ENCODE data around the gene SLC28A1.
"Not testable (repeated sequence)": the region's sequence is repeated elsewhere in the genome, so short reads cannot be mapped to it uniquely, and the experiment has no call there.

The SLC28A1 gene

GRCh38 chr15:84905016-84905916 lies 20.8 kb downstream of the SLC28A1 start:
- no peak overlapping the region for H3K27ac ChIP-seq

GRCh38 chr15:84907731-84908130 lies 23.3 kb downstream of the SLC28A1 start:
- no peak for DNase-seq (ENCODE audit: low read depth, low spot score)
- H3K27ac ChIP-seq, result no peak overlapping the region

More at GRCh38 chr15:84905016-84905916, 20.8 kb downstream of the SLC28A1 start:
- DNase-seq (ENCODE audit: low read depth, low spot score), result no peak

DNA sequence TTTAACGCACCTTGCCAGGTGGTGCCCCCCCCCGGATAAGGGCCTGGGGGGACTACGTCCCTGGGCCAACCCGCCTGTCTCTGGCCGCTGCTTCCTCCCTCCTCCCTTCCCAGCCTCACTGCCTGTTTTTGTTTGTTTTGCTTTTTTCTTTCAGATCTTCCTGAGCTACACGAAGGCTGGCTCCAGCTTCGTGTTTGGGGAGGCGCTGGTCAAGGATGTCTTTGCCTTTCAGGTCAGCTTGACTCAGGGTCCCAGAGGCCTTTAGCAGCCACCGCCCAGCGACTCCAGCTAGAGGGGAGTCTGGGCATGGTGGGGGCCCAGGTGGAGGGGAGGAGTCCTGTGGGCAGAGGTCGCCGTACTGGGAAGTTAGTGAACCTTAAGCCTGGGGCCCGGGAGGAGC lies 24.1 kb downstream of the SLC28A1 start:
- H3K27ac ChIP-seq, result no peak overlapping the region
- no peak for DNase-seq (ENCODE audit: low read depth, low spot score)

DNA sequence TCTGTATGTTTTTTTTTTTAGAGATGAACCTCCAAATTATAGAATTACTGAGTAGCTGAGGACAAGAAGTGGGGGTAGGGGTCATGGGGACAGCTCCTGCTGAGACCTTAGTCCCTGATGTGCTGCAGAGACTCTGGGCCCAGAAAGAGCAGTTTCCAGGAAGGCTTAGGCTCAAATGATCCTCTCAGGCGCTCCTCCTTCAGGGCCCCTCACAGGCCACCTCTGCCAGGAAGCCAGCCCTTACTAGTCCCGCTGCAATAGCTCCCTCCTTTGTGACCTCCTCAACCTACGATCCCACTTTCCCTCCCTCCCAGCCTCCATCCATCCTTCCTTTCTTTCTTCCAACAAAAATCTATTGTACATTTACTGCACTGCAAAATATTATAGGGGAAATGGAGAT lies 24.6 kb downstream of the SLC28A1 start:
- DNase-seq (ENCODE audit: low read depth, low spot score), result no peak

DNA sequence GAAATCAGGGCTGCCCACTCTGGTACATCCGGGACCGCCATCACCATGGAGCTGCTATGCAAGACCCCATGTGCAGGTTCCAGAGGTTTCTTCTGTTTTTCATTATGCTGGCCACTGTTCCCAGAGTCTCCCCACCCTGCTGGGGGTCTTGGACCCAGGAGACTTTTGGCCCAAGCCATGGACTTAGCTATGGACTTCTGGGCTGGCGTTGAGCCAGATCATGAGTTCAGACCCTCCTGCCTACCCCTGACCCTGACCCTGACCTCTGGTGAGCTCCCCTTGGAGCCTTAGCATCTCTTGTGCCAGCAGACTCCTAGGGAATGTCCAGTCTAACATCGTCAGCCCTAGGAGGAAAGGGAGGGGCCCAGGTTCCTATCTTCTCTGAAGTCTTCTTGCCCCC lies 25.3 kb downstream of the SLC28A1 start:
- no peak for DNase-seq (ENCODE audit: low read depth, low spot score)
- H3K27ac ChIP-seq, result no peak overlapping the region

More for the DNA sequence above, 24.6 kb downstream of the SLC28A1 start:
- no peak overlapping the region for H3K27ac ChIP-seq

DNA sequence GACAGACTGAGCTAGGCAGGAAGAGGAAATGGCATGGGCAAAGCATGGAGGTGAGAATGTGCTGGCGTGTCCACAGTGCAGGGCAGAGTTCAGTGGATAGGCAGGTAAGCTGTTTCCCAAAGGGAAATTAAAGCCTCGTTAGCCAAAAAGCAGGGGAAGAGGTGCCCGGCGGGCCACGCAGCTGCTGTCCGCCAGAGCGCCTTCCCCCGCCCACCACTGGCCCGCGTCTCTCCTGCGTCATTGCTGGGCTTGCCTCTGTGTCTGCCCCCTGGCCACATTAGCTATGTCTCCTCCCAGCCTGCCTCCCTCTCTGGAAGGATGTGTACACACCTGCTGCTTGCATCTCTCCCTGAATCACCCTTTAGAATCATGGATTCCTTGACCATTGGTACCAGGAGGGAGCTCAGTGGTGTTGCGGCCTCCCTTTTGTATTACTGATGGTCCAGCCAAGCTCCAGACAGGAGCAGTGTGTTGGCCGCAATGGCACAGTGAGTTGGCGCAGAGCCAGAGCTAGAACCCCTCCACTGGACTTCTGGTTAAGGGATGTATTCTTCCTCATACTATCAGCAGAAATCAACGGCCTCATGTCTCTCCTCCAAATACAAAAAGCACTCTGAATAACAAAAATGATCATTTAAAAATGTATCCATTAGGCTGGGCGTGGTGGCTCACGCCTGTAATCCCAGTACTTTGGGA lies 26.6 kb downstream of the SLC28A1 start:
- H3K27ac ChIP-seq, result peak overlapping the region; percentile 80
- DNase-seq (ENCODE audit: low read depth, low spot score), result no peak

DNA sequence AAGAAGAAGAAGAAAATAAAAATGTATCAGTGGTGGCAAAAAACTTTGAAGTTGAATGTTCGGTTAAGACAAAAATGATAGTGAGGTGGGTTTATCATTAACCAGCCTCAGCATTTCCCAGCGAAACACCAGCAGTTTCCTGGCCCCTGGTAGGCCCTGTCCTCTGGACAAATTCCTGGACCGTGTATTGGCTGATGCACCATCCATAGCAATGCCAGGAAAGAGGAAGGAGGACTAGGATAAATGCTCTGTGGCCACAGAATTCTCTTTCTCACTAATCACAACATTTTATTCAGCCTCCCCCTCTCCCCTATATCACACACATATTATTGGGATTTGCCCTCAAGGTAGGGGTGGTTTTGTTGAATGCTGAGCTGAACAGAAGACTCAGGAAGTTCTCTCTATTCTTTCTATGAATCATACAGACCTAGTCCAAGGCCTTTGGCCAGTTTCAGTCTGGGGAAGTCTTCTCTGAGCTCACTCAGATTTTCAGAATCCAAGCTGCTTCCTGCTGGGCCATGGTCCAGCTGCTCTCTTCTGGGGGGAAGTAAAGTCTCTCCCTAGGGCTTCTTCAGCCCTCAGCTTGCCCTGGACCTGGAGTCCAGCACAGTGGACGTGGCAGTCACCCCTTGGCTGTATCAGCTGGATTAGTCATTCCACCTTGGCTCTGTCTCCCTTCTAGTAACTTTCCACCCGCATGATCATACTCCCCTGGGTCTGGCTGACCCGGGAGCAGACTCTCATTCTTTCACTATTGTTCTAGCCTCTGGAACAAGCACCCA lies 27.6 kb downstream of the SLC28A1 start:
- H3K27ac ChIP-seq, result peak overlapping the region; percentile 80
- peak; percentile 61 for DNase-seq (ENCODE audit: low read depth, low spot score)

- H3K27ac ChIP-seq, result no peak overlapping the region
- DNase-seq (ENCODE audit: low read depth, low spot score), result no peak
Measured at GRCh38 chr15:84913360-84913723, 28.9 kb downstream of the SLC28A1 start.

- no peak for DNase-seq (ENCODE audit: low read depth, low spot score)
- peak overlapping the region; percentile 22 for H3K27ac ChIP-seq
Measured at GRCh38 chr15:84914351-84914750, 29.9 kb downstream of the SLC28A1 start.

GRCh38 chr15:84914909-84915605 lies 30.6 kb downstream of the SLC28A1 start:
- H3K27ac ChIP-seq, result peak overlapping the region; percentile 22
- DNase-seq (ENCODE audit: low read depth, low spot score), result peak; percentile 84

DNA sequence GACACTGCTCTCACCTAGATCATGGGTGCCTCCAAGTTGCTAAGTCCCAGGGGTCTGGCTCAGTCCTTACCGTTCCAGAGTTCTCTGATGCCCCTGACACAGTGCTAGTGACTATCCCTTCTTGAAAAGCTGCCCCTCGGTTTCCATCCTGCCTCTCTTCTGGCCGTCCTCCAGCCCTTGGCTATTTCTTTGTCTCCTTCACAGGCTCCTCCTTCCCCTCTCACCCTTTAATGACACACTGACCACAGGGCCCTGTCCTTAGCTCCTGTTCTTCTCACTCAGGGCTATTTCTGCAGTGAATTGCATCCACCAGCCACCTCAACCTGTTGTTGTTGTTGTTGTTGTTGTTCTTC lies 31.1 kb downstream of the SLC28A1 start:
- peak overlapping the region; percentile 8 for H3K27ac ChIP-seq
- no peak for DNase-seq (ENCODE audit: low read depth, low spot score)

DNA sequence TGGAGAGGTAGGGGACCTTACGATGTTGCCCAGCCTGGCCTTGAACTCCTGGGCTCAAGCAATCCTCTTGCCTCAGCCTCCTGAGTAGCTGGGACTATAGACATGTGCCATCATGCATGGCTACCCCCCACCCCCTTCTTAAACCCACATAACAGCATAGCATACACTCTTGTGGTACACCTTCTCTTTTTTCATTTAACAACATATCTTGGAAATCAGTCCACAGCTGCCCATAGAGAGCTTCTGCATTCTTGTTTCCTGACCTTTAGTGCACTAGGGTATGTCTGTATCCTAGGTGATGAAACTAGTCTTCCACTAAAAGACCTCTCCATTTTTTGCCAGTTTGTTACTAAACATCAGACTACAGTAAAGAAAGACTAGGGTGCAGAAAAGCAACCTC lies 33.0 kb downstream of the SLC28A1 start:
- no peak overlapping the region for H3K27ac ChIP-seq
- no peak for DNase-seq (ENCODE audit: low read depth, low spot score)

DNA sequence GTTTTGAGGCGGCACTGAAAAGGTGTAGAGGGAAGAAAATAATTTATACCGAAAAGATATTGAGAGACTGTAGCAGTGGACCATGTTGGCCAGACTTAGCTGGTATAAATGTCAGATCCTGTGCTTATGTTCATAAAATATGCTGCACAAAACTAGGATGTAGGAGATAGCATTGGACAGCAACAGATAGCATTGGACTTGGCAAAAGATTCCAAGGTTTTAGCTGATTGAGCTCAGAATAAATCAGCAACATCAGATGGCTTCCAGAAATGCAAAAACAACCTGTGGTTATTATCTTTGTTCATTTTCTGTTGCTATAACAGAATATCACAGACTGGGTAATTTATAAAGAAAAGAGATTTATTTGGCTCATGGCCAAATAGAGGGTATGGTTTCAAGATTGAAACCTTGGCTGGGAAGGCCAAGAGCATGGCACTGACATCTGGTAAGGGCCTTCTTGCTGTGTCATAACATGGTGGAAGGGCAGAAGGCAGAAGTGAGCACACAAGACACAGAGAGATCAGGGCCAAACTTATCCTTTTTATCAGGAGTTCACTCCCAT lies 34.7 kb downstream of the SLC28A1 start:
- no peak for DNase-seq (ENCODE audit: low read depth, low spot score)
- H3K27ac ChIP-seq, result no peak overlapping the region

GRCh38 chr15:84921121-84921520 lies 36.7 kb downstream of the SLC28A1 start:
- DNase-seq (ENCODE audit: low read depth, low spot score), result no peak
- no peak overlapping the region for H3K27ac ChIP-seq

DNA sequence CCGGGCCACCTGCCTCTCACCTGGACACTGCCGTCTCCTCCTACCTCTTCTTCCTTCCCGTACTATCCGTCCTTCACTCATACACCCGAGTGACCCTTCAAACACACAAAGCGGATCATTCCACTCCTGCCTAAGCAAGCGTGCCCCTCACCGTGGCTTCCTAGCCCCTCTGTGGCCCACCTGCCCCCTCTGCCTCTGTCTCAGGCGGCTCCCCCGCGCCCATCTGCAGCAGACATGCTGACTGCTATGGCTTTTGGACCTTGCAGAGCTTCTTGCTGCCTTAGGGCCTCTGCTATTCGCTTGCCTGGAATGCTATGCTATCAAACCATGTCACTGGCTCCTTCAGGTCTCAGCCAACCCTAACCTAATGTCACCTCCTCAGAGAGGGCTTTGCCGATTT lies 38.1 kb downstream of the SLC28A1 start:
- DNase-seq (ENCODE audit: low read depth, low spot score), result no peak

DNA sequence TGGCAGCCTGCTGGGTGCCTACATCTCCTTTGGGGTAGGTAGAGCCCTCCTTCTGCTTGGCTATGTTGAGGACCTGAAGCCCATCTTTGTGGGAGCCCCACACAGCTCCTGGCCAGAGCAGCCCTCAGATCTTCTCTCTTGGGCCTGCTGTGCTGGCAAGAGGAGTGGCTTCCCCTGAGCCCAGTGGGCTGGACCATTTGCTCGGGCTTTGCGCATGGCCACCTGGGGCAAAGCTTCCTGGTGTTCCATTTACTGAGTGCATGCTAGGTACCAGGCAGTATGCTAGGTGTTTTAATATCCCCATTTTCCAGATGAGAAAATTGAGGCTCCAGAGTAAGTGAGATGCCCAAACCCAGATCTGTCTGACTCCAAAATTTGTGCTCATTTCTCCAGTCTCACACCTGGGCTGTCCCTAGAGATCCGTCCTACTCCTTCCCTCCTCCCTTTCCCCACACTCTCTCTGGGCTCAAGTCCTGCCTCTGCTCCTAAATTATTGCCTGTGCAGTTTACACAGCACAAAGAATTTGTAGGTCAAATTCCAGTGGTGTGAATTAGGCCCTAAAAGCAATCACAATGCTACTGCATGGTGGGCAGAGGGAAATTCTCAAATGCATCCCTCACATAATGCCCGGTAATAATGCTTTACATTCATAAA lies 39.7 kb downstream of the SLC28A1 start:
- DNase-seq (ENCODE audit: low read depth, low spot score), result no peak
- no peak overlapping the region for H3K27ac ChIP-seq

More for the DNA sequence above, 38.1 kb downstream of the SLC28A1 start:
- H3K27ac ChIP-seq, result no peak overlapping the region

- H3K27ac ChIP-seq; DNase-seq (ENCODE audit: low read depth, low spot score): not testable (repeated sequence)
Measured at GRCh38 chr15:84924821-84925569, 40.5 kb downstream of the SLC28A1 start.

- no peak for DNase-seq (ENCODE audit: low read depth, low spot score)
- H3K27ac ChIP-seq, result no peak overlapping the region
Measured at GRCh38 chr15:84925906-84926305, 41.4 kb downstream of the SLC28A1 start.
